Measurements from ENCODE around the gene PRKG1.
"Not testable (repeated sequence)": the region's sequence is repeated elsewhere in the genome, so short reads cannot be mapped to it uniquely, and the experiment has no call there.

The PRKG1 gene

GRCh38 chr10:51542853-51543252, 468.6 kb downstream of the PRKG1 start:
- DNase-seq, result no peak

GRCh38 chr10:51544933-51545332, 470.6 kb downstream of the PRKG1 start:
- no peak for DNase-seq

GRCh38 chr10:51547941-51548340, 473.7 kb downstream of the PRKG1 start:
- no peak for DNase-seq

GRCh38 chr10:51552879-51553278, 478.6 kb downstream of the PRKG1 start:
- DNase-seq, result no peak

GRCh38 chr10:51564896-51565510, 490.7 kb downstream of the PRKG1 start:
- no peak for DNase-seq

GRCh38 chr10:51567271-51567670, 493.0 kb downstream of the PRKG1 start:
- DNase-seq, result no peak

- DNase-seq, result no peak
Measured at GRCh38 chr10:51569467-51569866, 495.2 kb downstream of the PRKG1 start.

- no peak for DNase-seq
Measured at GRCh38 chr10:51574248-51575048, 500.2 kb downstream of the PRKG1 start.

GRCh38 chr10:51581196-51581595, 506.9 kb downstream of the PRKG1 start:
- DNase-seq, result not testable (repeated sequence)

GRCh38 chr10:51583976-51584375, 509.7 kb downstream of the PRKG1 start:
- DNase-seq, result no peak

- no peak for DNase-seq
Measured at GRCh38 chr10:51585742-51586141, 511.5 kb downstream of the PRKG1 start.

GRCh38 chr10:51588984-51589383, 514.7 kb downstream of the PRKG1 start:
- no peak for DNase-seq

GRCh38 chr10:51590818-51591217, 516.5 kb downstream of the PRKG1 start:
- DNase-seq, result no peak

GRCh38 chr10:51596695-51597094, 522.4 kb downstream of the PRKG1 start:
- no peak for DNase-seq

GRCh38 chr10:51599647-51600046, 525.4 kb downstream of the PRKG1 start:
- DNase-seq, result no peak

- DNase-seq, result no peak
Measured at GRCh38 chr10:51602326-51602725, 528.0 kb downstream of the PRKG1 start.

- no peak for DNase-seq
Measured at GRCh38 chr10:51604579-51604978, 530.3 kb downstream of the PRKG1 start.

- no peak for DNase-seq
Measured at GRCh38 chr10:51606825-51607462, 532.7 kb downstream of the PRKG1 start.

- no peak for DNase-seq
Measured at GRCh38 chr10:51607463-51607835, 533.2 kb downstream of the PRKG1 start.

- no peak for DNase-seq
Measured at GRCh38 chr10:51608211-51608610, 533.9 kb downstream of the PRKG1 start.

- DNase-seq, result no peak
Measured at GRCh38 chr10:51615764-51616298, 541.5 kb downstream of the PRKG1 start.

GRCh38 chr10:51617576-51618235, 543.4 kb downstream of the PRKG1 start:
- no peak for DNase-seq

- no peak for DNase-seq
Measured at GRCh38 chr10:51619365-51619764, 545.1 kb downstream of the PRKG1 start.
